HG02678 (cell line): Measurements from ENCODE around the gene THRB.

Experiments
- ATAC-seq: cut with Tn5 transposase; IDR thresholded peaks from one replicate; pipeline ENCODE4 v1.9.1; 2021; ENCODE audit warnings: mild to moderate bottlenecking, moderate library complexity; ENCODE audit not compliant: unreplicated experiment

The THRB gene

DNA sequence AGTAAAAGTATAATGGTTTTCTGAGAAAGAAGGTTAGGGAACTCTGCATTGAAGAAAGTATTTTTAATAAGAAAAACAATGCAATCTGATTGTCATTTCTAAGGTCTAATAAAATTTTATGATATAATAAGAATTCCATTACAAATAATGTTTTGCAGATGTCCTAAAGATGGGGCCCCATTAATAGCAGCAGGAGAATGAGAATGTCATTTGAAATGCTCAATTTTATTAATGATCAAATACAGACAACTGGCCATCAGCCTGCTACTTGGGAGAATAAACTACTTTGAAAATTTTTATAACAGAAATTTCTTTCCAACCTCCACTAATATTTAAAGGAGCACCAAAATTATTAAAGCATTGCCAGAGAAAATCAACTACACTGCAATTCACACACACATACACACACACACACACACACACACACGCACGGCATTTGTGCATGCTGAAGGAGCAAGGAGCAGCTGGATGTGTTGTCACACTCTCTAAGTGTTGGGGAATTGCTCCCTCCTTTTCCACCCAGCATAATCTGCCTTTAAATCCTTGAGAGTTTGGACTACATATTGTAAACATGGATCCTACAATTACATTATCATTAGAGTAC is 109.5 kb downstream of the THRB start:
- ATAC-seq, result no peak

DNA sequence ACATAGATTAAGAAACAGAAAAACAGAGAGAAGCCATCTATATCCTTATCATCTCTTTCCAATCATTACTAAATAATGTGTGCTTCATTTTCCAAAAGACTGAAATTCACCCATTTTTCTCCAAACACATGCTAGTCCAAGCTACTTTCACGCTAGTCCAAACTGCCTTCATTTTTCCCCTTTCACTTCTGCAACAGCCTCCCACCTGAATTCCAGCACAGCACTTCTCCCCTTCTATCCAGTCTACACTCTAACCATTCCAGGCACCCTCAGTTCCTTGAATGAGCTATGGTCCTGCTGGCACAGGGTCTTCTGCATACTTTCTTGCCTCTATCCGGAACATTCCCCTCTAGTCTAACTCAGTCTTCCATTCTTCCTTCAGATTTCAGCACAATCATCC is 112.0 kb downstream of the THRB start:
- ATAC-seq, result no peak

- ATAC-seq, result no peak
Measured at GRCh38 chr3:24379936-24380335, 114.7 kb downstream of the THRB start.

GRCh38 chr3:24378313-24378712 is 116.3 kb downstream of the THRB start:
- ATAC-seq, result no peak

GRCh38 chr3:24377218-24377993 is 117.2 kb downstream of the THRB start:
- no peak for ATAC-seq

DNA sequence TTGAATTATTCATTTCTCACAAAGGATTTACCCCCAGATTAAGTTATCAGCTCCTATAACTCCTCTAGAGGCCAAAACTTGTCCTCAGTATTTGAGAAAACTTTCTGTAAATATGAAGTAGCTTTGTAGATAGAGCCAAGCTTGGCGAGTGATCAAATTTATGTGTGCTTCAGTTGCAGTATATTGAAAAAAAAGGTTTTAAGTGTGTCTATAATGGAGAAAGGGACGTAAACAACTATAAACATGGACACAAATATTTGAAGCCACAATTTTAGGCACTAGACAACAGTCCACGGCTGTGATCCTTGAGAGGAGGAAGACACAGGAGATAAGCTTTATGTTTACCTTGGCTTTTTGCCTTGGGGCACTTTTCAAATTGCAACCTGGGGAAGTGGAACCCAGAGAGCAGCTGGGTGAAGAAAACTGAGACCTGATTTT is 118.7 kb downstream of the THRB start:
- ATAC-seq, result no peak

GRCh38 chr3:24374801-24375200 is 119.8 kb downstream of the THRB start:
- no peak for ATAC-seq

- no peak for ATAC-seq
Measured at GRCh38 chr3:24373198-24373959, 121.3 kb downstream of the THRB start.

DNA sequence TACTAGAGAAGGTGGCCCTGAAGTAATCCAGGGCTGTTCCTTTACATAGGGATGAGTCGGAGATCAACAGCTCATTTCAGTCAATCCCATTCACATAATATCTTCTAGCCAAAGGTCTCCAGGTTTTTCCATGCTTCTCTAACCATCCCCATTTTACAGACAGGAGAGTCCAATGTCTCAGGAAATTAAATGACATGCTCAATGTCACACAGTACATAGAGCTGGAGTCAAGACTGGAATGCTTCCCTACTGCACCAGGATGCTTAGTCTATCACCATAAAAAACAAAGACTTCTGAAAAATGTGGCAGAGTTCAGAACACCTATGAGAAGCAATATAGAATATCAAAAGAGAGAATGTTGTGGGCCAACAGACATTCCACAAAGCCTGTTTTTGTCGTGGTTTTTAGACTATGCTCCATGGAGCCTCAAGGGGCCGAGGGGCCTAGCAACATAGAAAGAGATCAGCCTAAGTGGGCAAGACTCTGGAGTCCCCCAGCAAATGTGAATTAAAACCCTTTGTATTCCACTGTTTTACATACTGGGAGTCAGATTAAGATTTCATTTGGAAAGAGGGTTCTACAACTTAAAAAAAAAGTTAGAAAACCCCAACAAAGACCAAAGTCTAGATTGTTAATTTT is 122.0 kb downstream of the THRB start:
- no peak for ATAC-seq

GRCh38 chr3:24370352-24371090 is 124.1 kb downstream of the THRB start:
- no peak for ATAC-seq

DNA sequence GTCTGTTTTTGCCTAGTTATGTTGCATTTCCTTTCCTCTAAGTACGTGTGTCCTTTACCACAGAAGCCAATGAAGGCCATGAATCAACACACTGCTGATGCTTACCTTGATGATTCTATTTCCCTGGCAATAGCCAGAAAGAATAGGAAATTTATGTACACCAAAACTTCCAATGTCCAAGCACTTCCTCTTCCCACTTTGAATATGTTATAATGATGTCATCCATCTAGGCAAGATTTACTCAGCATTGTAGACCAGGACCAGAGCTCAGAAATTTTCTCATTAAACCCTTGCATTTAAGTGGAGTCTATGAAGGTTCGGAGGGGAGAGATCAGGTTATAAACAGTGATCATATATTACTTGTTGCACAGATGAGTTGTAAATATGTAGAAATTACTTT is 126.0 kb downstream of the THRB start:
- no peak for ATAC-seq

GRCh38 chr3:24367664-24368264 is 126.9 kb downstream of the THRB start:
- ATAC-seq, result no peak

GRCh38 chr3:24367216-24367615 is 127.4 kb downstream of the THRB start:
- ATAC-seq, result no peak

GRCh38 chr3:24365168-24365567 is 129.5 kb downstream of the THRB start:
- ATAC-seq, result no peak

GRCh38 chr3:24364359-24364758 is 130.3 kb downstream of the THRB start:
- ATAC-seq, result no peak

DNA sequence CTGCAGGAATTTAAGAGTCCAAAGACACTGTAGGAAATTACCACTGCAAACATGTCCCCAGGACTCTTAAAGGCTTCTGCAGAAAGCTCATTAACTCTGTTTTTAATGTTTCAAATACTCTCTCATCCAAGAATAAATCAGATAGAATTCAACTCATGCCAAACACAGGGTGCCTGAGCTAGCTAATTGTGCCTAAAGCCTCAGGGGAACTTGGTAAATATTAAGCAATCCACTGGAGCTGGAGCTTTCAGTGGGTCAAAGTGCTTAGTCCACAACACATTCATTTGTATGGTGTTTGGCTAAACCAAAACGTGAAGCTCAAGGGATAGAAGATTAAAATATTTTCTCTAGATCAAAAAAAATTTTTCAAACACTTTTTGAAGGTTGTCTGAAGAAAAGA is 131.4 kb downstream of the THRB start:
- no peak for ATAC-seq

GRCh38 chr3:24361623-24362022 is 133.0 kb downstream of the THRB start:
- no peak for ATAC-seq

GRCh38 chr3:24360957-24361356 is 133.7 kb downstream of the THRB start:
- ATAC-seq, result no peak

- ATAC-seq, result no peak
Measured at GRCh38 chr3:24359645-24360462, 134.8 kb downstream of the THRB start.
